Activated CD8-positive, alpha-beta T cell treated with anti-CD3 and anti-CD28 coated beads for 36 hours (primary cell): ENCODE data around the gene NRN1L. TPM values are rescaled to one million over a fixed set of nuclear protein-coding genes. Genes with fewer than 3 reads are reported as not detected.
A peak's percentile ranks its signal among the peaks of the same experiment; 100 is the strongest.
"Not testable (repeated sequence)": the region's sequence is repeated elsewhere in the genome, so short reads cannot be mapped to it uniquely, and the experiment has no call there.

Experiments
- ATAC-seq: fragments of 200-7000 bp; cut with Tn5 transposase; one replicate; pipeline ENCODE4 v1.10.0; 2021; ENCODE audit warnings: mild to moderate bottlenecking, moderate library complexity
- CTCF ChIA-PET: fragments of 350-600 bp; sonication (Branson Sonifier 250); formaldehyde crosslinking; loops from one replicate; lab custom pipeline; 2021; ENCODE audit warnings: antibody characterized with exemption; lab: Charles Lee
- POLR2A ChIA-PET: fragments of 350-600 bp; sonication (Branson Sonifier 250); formaldehyde crosslinking; loops from one replicate; lab custom pipeline; 2021; ENCODE audit warnings: antibody characterized with exemption; lab: Charles Lee
- DNase-seq: peaks from one replicate; pipeline ENCODE4 v3.0.0-alpha.2; 2020
- H3K27ac Mint-ChIP-seq: one replicate; pipeline ENCODE4 v1.8.0; 2021; ENCODE audit warnings: mild to moderate bottlenecking, mixed read lengths
- H3K27me3 Mint-ChIP-seq: one replicate; pipeline ENCODE4 v1.8.0; 2021; ENCODE audit warnings: mixed read lengths
- H3K36me3 Mint-ChIP-seq: one replicate; pipeline ENCODE4 v1.8.0; 2021; ENCODE audit warnings: low read depth, mixed read lengths
- H3K4me1 Mint-ChIP-seq: one replicate; pipeline ENCODE4 v1.8.0; 2021; ENCODE audit warnings: low read depth, mixed read lengths
- H3K4me3 Mint-ChIP-seq: one replicate; pipeline ENCODE4 v1.8.0; 2021; ENCODE audit warnings: mild to moderate bottlenecking, moderate library complexity, mixed read lengths
- H3K9me3 Mint-ChIP-seq: one replicate; pipeline ENCODE4 v1.8.0; 2021; ENCODE audit warnings: mixed read lengths
- intact Hi-C: fragments of 100-400 bp; cut with micrococcal nuclease; formaldehyde crosslinking; loops from one replicate; pipeline ENCODE4 v1.10.0; 2022
- total RNA-seq, 2 experiments: library from RNA; stranded (reverse); gene quantifications; one replicate each; pipeline ENCODE4 v1.2.3, GENCODE V29; 2021
- TF ChIP-seq, protein P1 (sequence below): fragments of 200-600 bp; IDR thresholded peaks from one replicate; pipeline ENCODE4 v1.8.0; 2022; ENCODE audit warnings: antibody characterized with exemption, mild to moderate bottlenecking

NRN1L gene
- total RNA-seq, result under 1 TPM in 1 of 2 experiments, not detected in 1; 0.83 TPM

DNA sequence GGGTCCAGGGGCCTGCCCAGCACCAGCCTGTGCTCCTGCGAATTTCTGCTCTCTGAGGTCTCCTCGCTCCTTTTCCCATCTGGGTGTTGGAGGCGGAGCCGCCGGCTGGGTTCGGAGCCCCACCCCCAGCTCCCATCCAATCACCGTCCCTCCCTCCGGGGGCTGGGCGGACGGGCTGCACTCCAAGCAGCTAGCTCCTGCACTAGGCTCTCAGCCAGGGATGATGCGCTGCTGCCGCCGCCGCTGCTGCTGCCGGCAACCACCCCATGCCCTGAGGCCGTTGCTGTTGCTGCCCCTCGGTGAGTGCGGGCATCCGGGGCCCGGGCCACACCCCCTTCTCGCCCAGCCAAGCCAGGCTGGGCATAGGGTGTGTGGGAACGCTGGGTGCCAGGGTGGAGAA is at the start of gene NRN1L:
Gene NRN1L, plus strand, starts transcription at position 202 of the 400 bp plus-strand sequence. Its CDS starts 19 bp downstream, at position 221.
- no peak within 1 kb of the TSS for H3K4me3 Mint-ChIP-seq
- TF ChIP-seq, protein P1, sequence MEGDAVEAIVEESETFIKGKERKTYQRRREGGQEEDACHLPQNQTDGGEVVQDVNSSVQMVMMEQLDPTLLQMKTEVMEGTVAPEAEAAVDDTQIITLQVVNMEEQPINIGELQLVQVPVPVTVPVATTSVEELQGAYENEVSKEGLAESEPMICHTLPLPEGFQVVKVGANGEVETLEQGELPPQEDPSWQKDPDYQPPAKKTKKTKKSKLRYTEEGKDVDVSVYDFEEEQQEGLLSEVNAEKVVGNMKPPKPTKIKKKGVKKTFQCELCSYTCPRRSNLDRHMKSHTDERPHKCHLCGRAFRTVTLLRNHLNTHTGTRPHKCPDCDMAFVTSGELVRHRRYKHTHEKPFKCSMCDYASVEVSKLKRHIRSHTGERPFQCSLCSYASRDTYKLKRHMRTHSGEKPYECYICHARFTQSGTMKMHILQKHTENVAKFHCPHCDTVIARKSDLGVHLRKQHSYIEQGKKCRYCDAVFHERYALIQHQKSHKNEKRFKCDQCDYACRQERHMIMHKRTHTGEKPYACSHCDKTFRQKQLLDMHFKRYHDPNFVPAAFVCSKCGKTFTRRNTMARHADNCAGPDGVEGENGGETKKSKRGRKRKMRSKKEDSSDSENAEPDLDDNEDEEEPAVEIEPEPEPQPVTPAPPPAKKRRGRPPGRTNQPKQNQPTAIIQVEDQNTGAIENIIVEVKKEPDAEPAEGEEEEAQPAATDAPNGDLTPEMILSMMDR, result no peak
- DNase-seq (no peak), ATAC-seq (no peak)
- intact Hi-C loops, result no loop called here
- no peaks in the 10 kb centered on the region for H3K9me3 Mint-ChIP-seq
- peaks cover 10% of the 10 kb centered on the region for H3K36me3 Mint-ChIP-seq
- H3K27me3 Mint-ChIP-seq, result no peaks in the 10 kb centered on the region
- CTCF ChIA-PET, result interaction anchor here (1.2 to 6.3 kb wide), 28 partner anchors 8 to 403 kb away, joined by 3 to 81 read pairs (median 12); partner anchors contain the start of genes ATP6V0D1, CTRL, EDC4 and GFOD2
- no peak within 1 kb of the TSS for H3K27ac Mint-ChIP-seq
- no peaks in the 10 kb centered on the region for H3K4me1 Mint-ChIP-seq
- POLR2A ChIA-PET, result interaction anchor here (1.0 to 2.0 kb wide), 5 partner anchors 8 to 37 kb away, joined by 3 to 8 read pairs (median 3); partner anchors contain the start of genes CENPT and EDC4

DNA sequence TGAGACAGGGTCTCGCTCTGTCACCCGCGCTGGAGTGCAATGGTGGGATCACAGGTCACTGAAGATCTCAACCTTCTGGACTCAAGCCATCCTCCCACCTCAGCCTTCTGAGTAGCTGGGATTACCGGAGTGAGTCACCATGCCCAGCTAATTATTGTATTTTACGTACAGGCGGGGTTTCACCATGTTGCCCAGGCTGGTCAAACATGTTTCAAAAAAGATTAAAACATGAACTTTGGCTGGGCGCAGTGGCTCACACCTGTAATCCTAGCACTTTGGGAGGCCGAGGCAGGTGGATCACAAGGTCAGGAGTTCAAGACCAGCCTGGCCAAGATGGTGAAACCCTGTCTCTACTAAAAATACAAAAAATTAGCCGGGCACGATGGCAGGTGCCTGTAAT is 47.5 kb upstream of the NRN1L start:
- H3K9me3 Mint-ChIP-seq, DNase-seq, H3K4me3 Mint-ChIP-seq, H3K36me3 Mint-ChIP-seq, POLR2A ChIA-PET, ATAC-seq, intact Hi-C loops, H3K27me3 Mint-ChIP-seq, H3K27ac Mint-ChIP-seq: not testable (repeated sequence)
- CTCF ChIA-PET, result interaction anchor here (2.6 kb wide), 1 partner anchor 21 kb away, joined by 10 read pairs; no protein-coding TSS in a partner anchor
- peaks cover 16% of the 10 kb centered on the region for H3K4me1 Mint-ChIP-seq

DNA sequence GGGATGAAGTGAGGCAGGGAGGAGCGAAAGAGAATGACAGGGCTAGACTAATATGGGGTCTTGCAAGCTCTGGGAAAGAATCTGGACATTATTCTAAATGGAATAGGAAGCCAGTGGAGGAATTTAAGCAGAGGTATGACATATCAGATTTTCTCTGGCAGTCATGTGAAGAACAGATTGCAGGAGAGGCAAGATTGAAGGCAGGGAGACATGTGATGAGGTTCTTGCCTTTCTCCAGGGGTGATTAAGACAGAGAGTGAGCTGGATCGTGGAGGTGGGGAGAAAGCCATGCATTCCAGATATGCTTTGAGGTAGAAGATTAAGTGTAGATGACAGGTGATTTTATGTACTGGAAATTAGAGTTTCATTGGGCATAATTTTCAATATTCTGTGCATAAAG is 46.9 kb upstream of the NRN1L start:
- H3K9me3 Mint-ChIP-seq, result no peaks in the 10 kb centered on the region

GRCh38 chr16:67841198-67841815 is 43.4 kb upstream of the NRN1L start:
- POLR2A ChIA-PET, result interaction anchor here (0.6 to 1.1 kb wide), 2 partner anchors 71 to 77 kb away, joined by 3 read pairs; no protein-coding TSS in a partner anchor
- no peak for DNase-seq
- H3K9me3 Mint-ChIP-seq, result no peaks in the 10 kb centered on the region
- intact Hi-C loops, result loop anchor here (5.0 kb wide), 1 partner anchor 34 kb away; the partner anchor contains the start of genes RANBP10 and TSNAXIP1
- TF ChIP-seq, protein P1, result no peak
- CTCF ChIA-PET, result interaction anchor here (1.0 to 2.5 kb wide), 4 partner anchors 9 to 35 kb away, joined by 3 to 8 read pairs (median 4); partner anchors contain the start of genes RANBP10 and TSNAXIP1
- ATAC-seq, result no peak
- H3K36me3 Mint-ChIP-seq, result peaks cover 18% of the 10 kb centered on the region
- peak overlapping the region; percentile 97 for H3K4me3 Mint-ChIP-seq
- peak overlapping the region; percentile 96 for H3K27ac Mint-ChIP-seq
- peaks cover 28% of the 10 kb centered on the region for H3K4me1 Mint-ChIP-seq
- no peaks in the 10 kb centered on the region for H3K27me3 Mint-ChIP-seq

More for the DNA sequence above, 46.9 kb upstream of the NRN1L start:
- Mint-ChIP-seq H3K4me3 (no peak overlapping the region), H3K27me3 (no peaks in the 10 kb centered on the region), H3K4me1 (peaks cover 11% of the 10 kb centered on the region), H3K27ac (no peak overlapping the region), H3K36me3 (no peaks in the 10 kb centered on the region)
- ChIA-PET CTCF (interaction anchor here (2.6 kb wide), 1 partner anchor 22 kb away, joined by 10 read pairs; no protein-coding TSS in a partner anchor), POLR2A (no interaction called here)
- intact Hi-C loops, result no loop called here
- TF ChIP-seq, protein P1, result no peak
- ATAC-seq (no peak), DNase-seq (no peak)

DNA sequence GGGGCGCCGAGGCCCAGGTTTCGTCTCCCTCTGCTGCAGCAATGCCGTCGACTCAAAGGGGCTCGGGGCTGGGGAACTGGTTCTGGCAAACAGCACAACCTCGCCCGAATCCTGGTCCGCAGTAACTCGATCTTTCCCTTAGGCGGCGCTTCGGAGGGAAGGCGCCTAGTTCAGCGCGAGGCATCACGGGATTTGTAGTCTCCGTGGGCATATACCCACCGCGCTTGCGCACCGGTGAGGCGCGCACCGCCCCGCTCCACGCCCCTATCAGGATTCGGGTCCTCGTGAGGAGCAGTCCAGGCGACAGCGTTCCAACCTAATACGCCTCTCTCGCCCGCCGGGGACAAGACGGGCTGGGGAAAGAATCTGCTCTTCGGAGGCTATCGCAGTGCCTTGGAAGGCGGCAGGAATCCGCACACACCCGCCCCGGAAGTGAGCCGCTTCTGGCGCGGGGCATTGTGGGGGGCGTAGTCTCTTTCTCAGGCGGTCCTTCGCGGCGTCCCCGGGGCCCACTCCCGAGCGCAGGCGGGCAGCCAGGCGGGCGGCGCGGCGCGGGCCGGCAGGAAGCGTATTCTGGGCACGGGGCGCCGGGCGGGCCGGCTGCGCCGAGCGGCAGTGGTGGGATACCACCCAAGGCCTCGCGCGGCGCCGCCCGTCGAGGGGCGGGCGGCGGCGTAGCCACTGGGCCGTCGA is 42.7 kb upstream of the NRN1L start, which contains the start of gene THAP11:
Gene THAP11, plus strand, starts transcription at position 505 of the 693 bp plus-strand sequence. CDS start 235 bp downstream, outside the sequence.
- POLR2A ChIA-PET, result interaction anchor here (1.1 to 1.2 kb wide), 3 partner anchors 70 to 89 kb away, joined by 3 to 4 read pairs (median 3); no protein-coding TSS in a partner anchor
- CTCF ChIA-PET, result interaction anchor here (1.0 to 2.5 kb wide), 4 partner anchors 9 to 36 kb away, joined by 3 to 8 read pairs (median 4); partner anchors contain the start of genes RANBP10 and TSNAXIP1
- intact Hi-C loops, result loop anchor here (5.0 kb wide), 1 partner anchor 35 kb away; the partner anchor contains the start of genes RANBP10 and TSNAXIP1

More for the DNA sequence above, 42.7 kb upstream of the NRN1L start, which contains the start of gene THAP11:
- Mint-ChIP-seq H3K4me3 (peak within 1 kb of the TSS; percentile 97), H3K4me1 (peaks cover 28% of the 10 kb centered on the region), H3K27ac (peak within 1 kb of the TSS; percentile 96), H3K9me3 (no peaks in the 10 kb centered on the region), H3K36me3 (peaks cover 18% of the 10 kb centered on the region), H3K27me3 (no peaks in the 10 kb centered on the region)
- TF ChIP-seq, protein P1, result peak; percentile 84
- ATAC-seq (peak; percentile 68), DNase-seq (peak; percentile 96)
